ENCODE measurements around the gene RAP2C.

The RAP2C gene

DNA sequence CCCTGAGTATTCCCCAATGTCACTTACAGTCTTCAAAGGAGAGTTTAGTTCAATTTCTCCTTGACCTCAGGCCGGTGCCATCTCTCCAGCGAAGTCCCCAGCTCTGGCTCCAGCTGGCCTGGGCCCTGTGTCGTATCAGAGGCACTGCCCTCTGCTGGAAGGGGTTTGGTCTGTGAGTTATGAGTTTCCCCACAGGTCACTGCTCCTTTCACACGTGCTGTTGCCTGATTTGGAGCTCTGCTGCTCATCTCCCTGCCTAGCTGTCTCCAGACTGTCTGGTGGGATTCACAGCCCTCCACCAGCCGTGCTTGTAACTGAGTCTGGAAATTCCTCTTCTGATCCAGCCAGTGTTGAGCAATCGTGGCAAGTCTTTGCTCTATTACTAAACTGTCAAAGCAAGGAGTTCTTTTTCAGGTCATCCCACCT is at the start of gene RAP2C:
Gene RAP2C (minus strand): TSS at position 105 of the 426 bp plus-strand sequence. CDS start 2,179 bp downstream, outside the sequence.
- in situ Hi-C loops (cut with MboI; ENCODE audit: low sequenced_read_pairs) = loop anchor here (10.0 kb wide), 2 partner anchors 125 to 375 kb away; no protein-coding TSS in a partner anchor
- DNase-seq (ENCODE audit: low spot score in 2 of 2) = peak; percentile 83 to 88
- H3K9me3 ChIP-seq = no peaks in the 10 kb centered on the region

DNA sequence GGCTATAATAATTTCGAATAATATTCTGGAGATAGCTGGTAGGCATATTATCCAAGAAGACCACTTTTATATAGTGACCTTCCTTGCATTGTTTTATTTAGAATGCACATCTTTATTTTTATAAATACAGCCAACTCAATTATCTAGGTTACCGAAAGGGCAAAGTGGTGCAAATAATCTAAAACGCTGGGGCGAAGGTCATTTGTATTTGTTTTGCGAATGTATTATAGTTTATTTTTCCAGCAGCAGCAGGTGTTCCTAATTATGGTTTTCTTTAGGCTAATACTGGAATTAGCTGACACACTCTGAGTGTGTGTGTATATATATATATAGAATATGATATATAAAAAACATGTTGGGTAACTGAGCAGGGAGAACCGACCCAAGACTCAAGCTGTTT is 48.1 kb upstream of the RAP2C start:
- Histone ChIP-seq H3K4me1 (no peaks in the 10 kb centered on the region), H3K9me3 (no peaks in the 10 kb centered on the region), H3K4me3 (no peak overlapping the region), H3K36me3 (replicated peaks) (no peaks in the 10 kb centered on the region), H3K27me3 (ENCODE audit: low read depth) (no peaks in the 10 kb centered on the region)
- in situ Hi-C loops (cut with MboI; ENCODE audit: low sequenced_read_pairs) = no loop called here
- DNase-seq (ENCODE audit: low spot score in 2 of 2) = no peak

More for the DNA sequence above, at the start of gene RAP2C:
- H3K27me3 ChIP-seq (ENCODE audit: low read depth) = no peaks in the 10 kb centered on the region
- H3K36me3 ChIP-seq (replicated peaks) = no peaks in the 10 kb centered on the region
- H3K4me1 ChIP-seq = peaks cover 18% of the 10 kb centered on the region
- H3K4me3 ChIP-seq = peak within 1 kb of the TSS; percentile 88

DNA sequence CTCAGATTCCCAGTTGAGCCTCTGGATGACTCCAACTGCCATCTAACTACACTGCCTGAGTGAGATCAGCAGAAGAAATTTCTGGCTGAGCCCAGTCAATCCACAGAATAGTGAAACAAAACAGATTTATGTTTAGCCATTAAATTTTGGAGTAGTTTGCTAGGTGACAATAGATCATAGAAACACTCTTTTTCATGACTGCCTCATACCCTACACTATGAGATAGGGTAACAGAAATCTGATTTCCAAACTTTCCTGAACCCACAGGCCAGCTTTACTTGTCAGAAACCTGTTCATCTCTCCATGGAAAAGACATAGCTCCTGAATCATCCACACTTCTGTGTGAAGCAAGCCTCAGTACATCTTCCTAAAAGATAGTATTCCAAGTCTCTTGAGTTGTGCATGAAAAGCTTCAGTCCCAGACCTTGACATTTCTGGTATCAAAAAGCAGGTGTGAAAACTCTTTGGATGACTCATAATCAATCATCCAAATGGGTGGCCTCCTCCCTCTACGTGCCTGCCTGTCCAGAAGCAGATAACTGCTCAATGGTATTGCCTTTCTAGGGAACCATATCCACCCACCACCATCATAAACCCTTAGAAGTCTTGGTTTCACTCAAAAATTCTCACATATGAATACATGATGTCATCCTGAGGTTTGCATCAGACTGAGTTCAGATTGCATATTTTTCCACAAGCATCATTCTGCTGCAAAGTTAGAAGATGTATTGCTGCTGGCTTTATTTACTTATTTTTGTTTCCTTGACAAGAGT is 47.5 kb upstream of the RAP2C start:
- no peaks in the 10 kb centered on the region for H3K9me3 ChIP-seq
- H3K36me3 ChIP-seq (replicated peaks) = no peaks in the 10 kb centered on the region
- no peaks in the 10 kb centered on the region for H3K27me3 ChIP-seq (ENCODE audit: low read depth)
- no peak for DNase-seq (ENCODE audit: low spot score in 2 of 2)
- in situ Hi-C loops (cut with MboI; ENCODE audit: low sequenced_read_pairs) = no loop called here
- no peaks in the 10 kb centered on the region for H3K4me1 ChIP-seq
- H3K4me3 ChIP-seq = no peak overlapping the region

DNA sequence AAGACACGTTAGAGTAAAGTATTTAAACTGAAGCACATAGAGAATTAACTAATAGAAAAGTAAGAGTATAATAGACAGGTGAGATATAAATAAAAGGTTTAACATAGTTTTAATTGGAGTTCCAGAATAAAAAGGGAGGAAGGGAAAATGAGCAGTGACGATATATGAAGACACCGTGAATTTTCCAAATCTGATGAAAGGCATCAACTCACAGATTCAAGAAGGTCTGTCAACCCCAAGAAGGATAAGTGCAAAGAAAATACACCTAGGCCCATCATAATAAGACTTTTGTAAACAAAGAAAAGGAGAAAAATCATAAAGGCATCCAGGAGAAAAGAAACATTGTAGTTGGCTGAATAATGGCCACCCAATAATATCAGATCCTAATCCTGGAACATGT is 43.9 kb upstream of the RAP2C start:
- no peaks in the 10 kb centered on the region for H3K36me3 ChIP-seq (replicated peaks)
- no peaks in the 10 kb centered on the region for H3K9me3 ChIP-seq
- no peak for DNase-seq (ENCODE audit: low spot score in 2 of 2)
- H3K4me3 ChIP-seq = no peak overlapping the region
- H3K27me3 ChIP-seq (ENCODE audit: low read depth) = no peaks in the 10 kb centered on the region
- H3K4me1 ChIP-seq = no peaks in the 10 kb centered on the region
- in situ Hi-C loops (cut with MboI; ENCODE audit: low sequenced_read_pairs) = no loop called here

DNA sequence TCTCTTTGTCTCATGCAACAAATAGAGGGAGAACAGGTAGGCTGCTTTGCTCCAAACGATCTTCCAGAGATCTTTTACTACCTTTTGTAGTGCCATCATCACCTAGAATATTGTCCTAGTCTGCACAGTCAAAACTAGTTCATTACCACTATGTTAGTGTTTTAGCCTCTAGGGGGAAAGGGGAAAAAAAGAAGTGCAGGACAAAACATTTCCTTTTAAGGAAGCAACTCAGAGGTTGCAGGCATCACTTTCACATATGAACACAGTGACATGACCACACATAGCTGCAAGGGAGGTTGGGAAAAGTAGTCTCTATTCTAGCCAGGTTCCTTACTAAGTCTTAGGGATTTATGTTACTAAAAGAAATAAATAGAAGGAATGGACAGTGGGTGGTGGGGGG is 39.3 kb upstream of the RAP2C start:
- in situ Hi-C loops (cut with MboI; ENCODE audit: low sequenced_read_pairs) = no loop called here
- Histone ChIP-seq H3K9me3 (no peaks in the 10 kb centered on the region), H3K4me3 (no peak overlapping the region), H3K4me1 (no peaks in the 10 kb centered on the region), H3K27me3 (ENCODE audit: low read depth) (no peaks in the 10 kb centered on the region), H3K36me3 (replicated peaks) (no peaks in the 10 kb centered on the region)
- DNase-seq (ENCODE audit: low spot score in 2 of 2) = no peak

DNA sequence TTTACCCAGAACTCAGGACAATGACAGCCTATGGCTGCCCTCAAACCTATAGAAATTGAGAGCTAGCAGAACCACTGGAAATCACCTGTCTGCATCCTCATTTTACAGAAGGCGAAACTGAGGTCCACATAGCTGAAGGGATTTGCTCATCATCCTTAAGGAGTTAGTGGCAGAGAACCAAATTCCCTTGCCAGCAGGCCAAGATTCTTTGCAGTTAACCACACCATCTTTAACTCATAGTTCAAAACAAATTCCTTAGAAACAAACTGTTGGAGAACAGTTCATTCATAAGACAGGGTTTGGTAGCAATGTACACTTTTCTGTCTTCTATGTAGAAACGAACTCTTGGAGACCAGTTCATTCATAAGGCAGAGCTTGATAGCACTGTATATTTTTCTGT is 37.9 kb upstream of the RAP2C start:
- in situ Hi-C loops (cut with MboI; ENCODE audit: low sequenced_read_pairs) = no loop called here

DNA sequence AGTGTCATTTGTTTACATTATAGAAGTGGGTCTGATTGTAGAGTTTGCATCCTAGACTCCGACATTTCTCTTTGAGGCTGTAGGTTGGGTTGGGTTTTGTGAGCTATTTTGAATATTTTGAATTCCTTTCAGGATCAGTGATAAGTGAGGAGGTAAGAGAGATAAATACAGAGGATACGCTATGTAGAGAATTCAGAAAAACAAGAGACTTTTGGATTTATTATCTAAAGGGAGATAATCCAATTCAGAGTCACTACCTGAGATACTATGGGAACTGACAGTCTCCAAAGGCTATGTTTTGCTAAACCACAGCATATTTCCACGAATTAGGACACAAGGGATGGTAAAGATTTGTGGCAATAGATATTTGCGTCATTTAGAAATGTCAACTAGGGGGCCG is 16.9 kb upstream of the RAP2C start:
- DNase-seq (ENCODE audit: low spot score in 2 of 2) = no peak
- Histone ChIP-seq H3K9me3 (no peaks in the 10 kb centered on the region), H3K4me1 (no peaks in the 10 kb centered on the region), H3K4me3 (no peak overlapping the region), H3K27me3 (ENCODE audit: low read depth) (no peaks in the 10 kb centered on the region), H3K36me3 (replicated peaks) (no peaks in the 10 kb centered on the region)
- in situ Hi-C loops (cut with MboI; ENCODE audit: low sequenced_read_pairs) = no loop called here

More for the DNA sequence above, 37.9 kb upstream of the RAP2C start:
- DNase-seq (ENCODE audit: low spot score in 2 of 2) = no peak
- H3K9me3 ChIP-seq = no peaks in the 10 kb centered on the region
- H3K4me3 ChIP-seq = no peak overlapping the region
- H3K27me3 ChIP-seq (ENCODE audit: low read depth) = no peaks in the 10 kb centered on the region
- no peaks in the 10 kb centered on the region for H3K36me3 ChIP-seq (replicated peaks)
- H3K4me1 ChIP-seq = no peaks in the 10 kb centered on the region

DNA sequence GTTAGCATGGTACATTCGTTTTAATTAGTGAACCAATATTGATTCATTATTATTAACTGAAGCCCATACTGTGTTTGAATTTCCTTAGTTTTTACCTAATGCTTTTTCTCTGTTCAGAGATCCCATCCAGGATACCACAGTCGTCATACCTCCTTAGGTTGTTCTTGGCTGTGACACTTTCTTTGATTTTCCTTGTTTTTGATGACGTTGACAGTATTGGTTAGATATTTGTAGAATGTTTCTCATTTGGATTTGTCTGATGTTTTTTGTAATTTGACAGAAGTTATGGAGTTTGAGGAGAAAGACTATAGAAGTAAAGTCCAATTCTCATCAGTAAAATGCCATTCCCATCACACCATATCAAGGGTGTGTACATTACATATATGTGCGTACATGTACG is 16.2 kb upstream of the RAP2C start:
- Histone ChIP-seq H3K4me1 (no peaks in the 10 kb centered on the region), H3K4me3 (no peak overlapping the region), H3K9me3 (no peaks in the 10 kb centered on the region), H3K27me3 (ENCODE audit: low read depth) (no peaks in the 10 kb centered on the region), H3K36me3 (replicated peaks) (no peaks in the 10 kb centered on the region)
- in situ Hi-C loops (cut with MboI; ENCODE audit: low sequenced_read_pairs) = no loop called here
- DNase-seq (ENCODE audit: low spot score in 2 of 2) = no peak

DNA sequence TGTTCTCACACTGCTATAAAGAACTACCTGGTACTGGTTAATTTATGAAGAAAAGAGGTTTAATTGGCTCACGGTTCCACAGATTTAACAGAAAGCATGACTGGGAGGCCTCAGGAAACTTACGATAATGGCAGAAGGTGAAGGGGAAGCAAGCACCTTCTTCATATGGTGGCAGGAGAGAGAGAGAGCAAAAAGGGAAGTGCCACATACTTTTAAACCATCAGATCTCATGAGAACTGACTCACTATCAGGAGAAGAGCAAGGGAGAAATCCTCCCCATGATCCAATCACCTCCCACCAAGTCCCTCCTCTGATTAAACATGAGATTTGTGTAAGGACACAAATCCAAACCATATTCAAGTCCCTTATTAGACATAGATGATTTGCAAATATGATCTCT is 12.3 kb upstream of the RAP2C start:
- Histone ChIP-seq H3K9me3 (no peaks in the 10 kb centered on the region), H3K4me3 (no peak overlapping the region), H3K4me1 (no peaks in the 10 kb centered on the region), H3K36me3 (replicated peaks) (no peaks in the 10 kb centered on the region), H3K27me3 (ENCODE audit: low read depth) (no peaks in the 10 kb centered on the region)
- DNase-seq (ENCODE audit: low spot score in 2 of 2) = no peak
- in situ Hi-C loops (cut with MboI; ENCODE audit: low sequenced_read_pairs) = no loop called here

DNA sequence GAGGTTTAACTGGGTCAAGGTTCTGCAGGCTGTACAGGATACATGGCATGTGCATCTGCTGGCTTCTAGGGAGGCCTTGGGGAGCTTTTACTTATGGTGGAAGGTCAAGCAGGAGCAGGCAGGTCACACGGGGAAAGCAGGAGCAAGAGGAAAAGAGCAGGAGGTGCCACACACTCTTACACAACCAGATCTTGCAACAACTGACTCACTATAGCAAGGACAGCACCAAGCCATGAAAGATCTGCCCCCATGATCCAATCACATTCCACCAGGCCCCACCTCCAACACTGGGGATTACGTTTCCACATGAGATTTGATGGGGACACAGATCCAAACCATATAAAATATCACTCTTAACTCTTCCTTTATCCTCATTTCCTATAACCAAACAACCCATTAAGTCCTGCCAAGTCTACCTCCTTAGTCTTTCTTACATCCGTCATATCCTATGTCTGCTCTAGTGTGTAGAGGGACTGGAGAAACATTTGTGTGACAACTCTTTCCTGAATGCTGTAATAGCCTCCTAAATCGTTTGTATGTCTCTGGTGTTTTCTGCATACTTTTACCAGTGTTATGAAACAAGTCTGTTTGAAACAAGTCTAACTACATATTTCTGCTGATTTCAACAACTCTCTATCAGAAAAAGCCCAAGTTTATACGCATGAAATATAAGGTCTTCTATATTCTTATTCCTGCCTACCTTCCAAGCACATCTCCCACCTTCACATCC is 8.3 kb upstream of the RAP2C start:
- in situ Hi-C loops (cut with MboI; ENCODE audit: low sequenced_read_pairs) = no loop called here
- DNase-seq (ENCODE audit: low spot score in 2 of 2) = no peak
- H3K4me1 ChIP-seq = no peaks in the 10 kb centered on the region

DNA sequence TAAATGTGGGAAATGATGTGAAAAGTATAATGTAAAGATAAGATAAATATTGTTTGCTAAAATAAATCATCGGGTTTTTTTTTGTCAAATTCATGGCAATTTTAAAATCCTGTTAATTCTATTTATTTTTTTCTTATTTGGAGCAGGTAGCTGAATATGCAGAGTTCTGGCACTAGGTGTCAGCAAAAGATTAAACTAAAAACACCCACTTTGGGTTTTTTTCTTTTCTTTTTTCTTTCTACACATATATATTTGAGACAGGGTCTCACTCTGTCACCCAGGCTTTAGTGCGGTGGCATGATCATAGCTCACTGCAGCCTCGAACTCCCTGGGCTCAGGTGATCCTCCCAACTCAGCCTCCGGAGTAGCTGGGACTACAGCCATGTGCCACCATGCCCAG is 6.9 kb upstream of the RAP2C start:
- peak in 1 of 2 experiments; percentile 25 for DNase-seq (ENCODE audit: low spot score in 2 of 2)
- Histone ChIP-seq H3K9me3 (no peaks in the 10 kb centered on the region), H3K27me3 (ENCODE audit: low read depth) (no peaks in the 10 kb centered on the region), H3K4me3 (no peak overlapping the region), H3K36me3 (replicated peaks) (no peaks in the 10 kb centered on the region), H3K4me1 (no peaks in the 10 kb centered on the region)
- in situ Hi-C loops (cut with MboI; ENCODE audit: low sequenced_read_pairs) = no loop called here

More for the DNA sequence above, 8.3 kb upstream of the RAP2C start:
- no peaks in the 10 kb centered on the region for H3K36me3 ChIP-seq (replicated peaks)
- no peak overlapping the region for H3K4me3 ChIP-seq
- no peaks in the 10 kb centered on the region for H3K9me3 ChIP-seq
- no peaks in the 10 kb centered on the region for H3K27me3 ChIP-seq (ENCODE audit: low read depth)

DNA sequence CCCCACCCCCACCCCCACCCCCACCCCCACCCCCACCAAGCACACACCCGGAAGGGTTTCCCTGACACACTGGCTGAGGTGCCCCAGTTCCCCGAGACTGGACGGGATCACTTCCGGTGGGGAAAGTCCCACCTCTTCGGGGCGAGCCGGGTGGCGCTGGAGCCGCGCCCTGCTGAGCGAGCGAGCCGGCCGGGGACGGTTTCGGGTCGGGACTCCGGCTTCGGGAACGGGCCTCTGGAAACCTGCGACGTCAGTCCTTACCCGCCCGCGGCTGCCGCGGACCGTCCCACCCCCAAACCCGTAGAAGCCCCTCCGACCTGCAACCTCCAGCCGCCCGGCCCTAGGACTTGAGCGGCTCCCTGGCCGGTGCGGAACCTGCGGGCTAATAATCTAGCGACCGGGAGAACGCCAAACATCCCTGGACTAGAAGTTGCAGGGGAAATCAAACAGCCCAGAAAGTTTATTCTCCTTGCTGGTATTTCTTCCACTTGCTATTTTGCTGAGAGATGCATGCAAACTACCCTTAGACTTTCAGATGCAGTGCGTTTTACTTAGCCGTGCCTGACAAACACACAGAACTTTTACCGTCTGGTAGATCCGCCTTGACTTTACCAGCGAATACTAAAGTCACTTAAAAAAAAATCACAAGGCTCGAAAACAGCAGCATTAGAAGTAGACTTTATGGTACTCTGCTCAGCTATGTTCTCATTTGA is 991 bp downstream of the RAP2C start:
- DNase-seq (ENCODE audit: low spot score in 2 of 2) = peak; percentile 88 to 93
- in situ Hi-C loops (cut with MboI; ENCODE audit: low sequenced_read_pairs) = loop anchor here (10.0 kb wide), 2 partner anchors 123 to 373 kb away; no protein-coding TSS in a partner anchor
- Histone ChIP-seq H3K27me3 (ENCODE audit: low read depth) (no peaks in the 10 kb centered on the region), H3K4me1 (peaks cover 18% of the 10 kb centered on the region), H3K4me3 (peak overlapping the region; percentile 88), H3K9me3 (no peaks in the 10 kb centered on the region), H3K36me3 (replicated peaks) (peaks cover 4% of the 10 kb centered on the region)

DNA sequence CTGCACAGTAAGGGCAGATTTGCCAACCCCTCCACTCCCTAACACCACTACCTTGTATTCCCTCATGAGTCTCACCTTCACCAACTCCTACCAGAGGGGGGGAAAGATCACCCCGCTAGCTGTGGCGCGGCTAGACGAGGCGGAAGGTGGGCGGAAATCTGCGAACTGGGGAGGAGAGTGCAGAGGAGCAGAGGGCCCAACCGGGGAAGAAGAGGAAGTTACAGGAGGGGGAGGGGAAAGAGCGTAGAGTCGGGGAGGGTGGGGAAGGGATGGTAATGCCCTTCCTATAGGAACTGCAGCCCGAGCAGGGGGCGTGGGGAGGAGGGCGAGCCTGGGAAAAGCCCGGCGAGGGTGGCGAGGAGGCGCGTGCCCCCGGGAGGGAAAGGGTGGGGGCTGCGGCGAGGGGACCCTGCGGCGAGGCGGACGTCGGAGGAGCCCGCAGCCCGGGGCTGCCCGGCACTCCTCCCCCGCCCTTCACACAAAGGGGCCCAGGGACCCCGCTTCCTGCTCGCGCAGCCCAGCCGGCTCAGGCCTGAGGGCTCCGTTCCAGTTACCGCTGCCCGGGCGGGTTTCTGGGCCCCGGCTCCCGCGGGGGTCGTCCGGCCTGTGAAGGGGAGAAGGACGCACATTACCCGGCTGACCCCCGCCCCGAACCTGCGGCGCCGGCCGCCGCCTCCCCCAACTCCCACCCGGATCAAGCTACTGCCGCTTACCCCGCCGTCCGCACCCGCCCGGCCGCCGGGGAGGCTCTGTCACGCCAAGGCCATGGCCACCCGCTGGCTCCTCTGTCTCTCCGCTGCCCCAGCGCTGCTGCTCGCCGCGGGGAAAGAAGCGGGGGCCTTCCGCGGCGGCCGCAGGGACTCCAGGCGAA is 1.8 kb downstream of the RAP2C start:
- DNase-seq (ENCODE audit: low spot score in 2 of 2) = peak; percentile 91 to 92
- peak overlapping the region; percentile 88 for H3K4me3 ChIP-seq
- in situ Hi-C loops (cut with MboI; ENCODE audit: low sequenced_read_pairs) = loop anchor here (10.0 kb wide), 2 partner anchors 123 to 373 kb away; no protein-coding TSS in a partner anchor
- peaks cover 18% of the 10 kb centered on the region for H3K4me1 ChIP-seq
- H3K27me3 ChIP-seq (ENCODE audit: low read depth) = no peaks in the 10 kb centered on the region
- H3K36me3 ChIP-seq (replicated peaks) = peaks cover 11% of the 10 kb centered on the region
- H3K9me3 ChIP-seq = no peaks in the 10 kb centered on the region
